Endothelial cell of umbilical vein (primary cell): Measurements from ENCODE around the gene PDCL2. TPM values are rescaled to one million over a fixed set of nuclear protein-coding genes. Genes with fewer than 3 reads are reported as not detected.

ENCODE experiments used
- BruUV-seq: library from RNA; stranded (reverse); fragments of 400-500 nt; replicated peaks from 2 replicates; lab custom pipeline; 2021; lab: Mats Ljungman, UMichigan
- CTCF ChIA-PET: fragments of 300-600, 350-600 bp; sonication (Branson Sonifier 250); formaldehyde crosslinking; loops from one replicate; lab custom pipeline; 2021; ENCODE audit warnings: antibody characterized with exemption, inconsistent platforms; lab: Charles Lee
- POLR2A ChIA-PET: fragments of 300-600, 350-600 bp; sonication (Branson Sonifier 250); formaldehyde crosslinking; loops from one replicate; lab custom pipeline; 2021; ENCODE audit warnings: antibody characterized with exemption, inconsistent platforms; lab: Charles Lee
- DNase-seq: peaks from one replicate; pipeline ENCODE4 v3.0.0-alpha.2; 2011; ENCODE audit warnings: low read depth, low spot score
- FAIRE-seq: peaks from 2 replicates; lab custom pipeline; 2011; peaks lifted over from hg19 to GRCh38; lab: Jason Lieb, UNC
- H2AFZ ChIP-seq: 2 replicates; pipeline ENCODE4 v1.6.0; 2012; ENCODE audit warnings: low read depth, low read length, control low read depth, inconsistent platforms
- H3K27ac ChIP-seq: 2 replicates; pipeline ENCODE4 v1.5.1; 2011; ENCODE audit warnings: low read depth, mild to moderate bottlenecking, control low read depth, low read length, moderate library complexity; ENCODE audit not compliant: insufficient read depth
- H3K27me3 ChIP-seq, 2 experiments: 2 replicates each; pipeline versions ENCODE4 v1.6.0 to v1.6.1; 2011; ENCODE audit warnings: low read length in 2 of 2, mixed read lengths in 1 of 2; ENCODE audit not compliant: control insufficient read depth in 2 of 2, insufficient read depth in 2 of 2
- H3K36me3 ChIP-seq, 2 experiments: 2 replicates in 1 of 2; 3 replicates in 1 of 2; pipeline ENCODE4 v1.5.1; 2011; ENCODE audit warnings: low read length in 2 of 2, mild to moderate bottlenecking in 1 of 2, moderate library complexity in 1 of 2; ENCODE audit not compliant: control insufficient read depth in 2 of 2, insufficient read depth in 2 of 2; ENCODE audit errors: extremely low read depth in 1 of 2
- H3K4me1 ChIP-seq: 3 replicates; pipeline ENCODE4 v1.5.1; 2011; ENCODE audit warnings: mild to moderate bottlenecking, low read length; ENCODE audit not compliant: control insufficient read depth, insufficient read depth; ENCODE audit errors: extremely low read depth
- H3K4me2 ChIP-seq: 2 replicates; pipeline ENCODE4 v1.6.1; 2011; ENCODE audit warnings: low read length, control low read depth, mixed read lengths; ENCODE audit not compliant: insufficient read depth
- H3K4me3 ChIP-seq, 3 experiments: fragments of 200-600 bp in 1 of 3; sonication (generic), shearing (Covaris generic) in 1 of 3; replicated peaks in 1 of 3; 2 replicates each; pipeline ENCODE4 v1.5.1; 2011 to 2016; ENCODE audit warnings: control low read depth in 3 of 3, low read length in 3 of 3, mild to moderate bottlenecking in 2 of 3, inconsistent platforms in 1 of 3, low read depth in 1 of 3, moderate library complexity in 1 of 3; ENCODE audit not compliant: insufficient read depth in 1 of 3
- H3K79me2 ChIP-seq: 2 replicates; pipeline ENCODE4 v1.6.0; 2012; ENCODE audit warnings: low read length, inconsistent platforms; ENCODE audit not compliant: control insufficient read depth, insufficient read depth
- H3K9ac ChIP-seq: replicated peaks from 2 replicates; pipeline ENCODE3; 2011; ENCODE audit warnings: low read length, control low read depth; ENCODE audit not compliant: insufficient read depth; ENCODE audit errors: extremely low read depth
- H3K9me1 ChIP-seq: replicated peaks from 3 replicates; pipeline ENCODE4 v1.6.0; 2011; ENCODE audit warnings: mild to moderate bottlenecking, low read length; ENCODE audit not compliant: control insufficient read depth, insufficient read depth; ENCODE audit errors: extremely low read depth
- H3K9me3 ChIP-seq: replicated peaks from 2 replicates; pipeline ENCODE4 v1.5.1; 2012; ENCODE audit warnings: low read length, inconsistent platforms; ENCODE audit not compliant: control insufficient read depth, insufficient read depth
- H4K20me1 ChIP-seq: replicated peaks from 2 replicates; pipeline ENCODE3; 2011; ENCODE audit warnings: mild to moderate bottlenecking, low read length; ENCODE audit not compliant: control insufficient read depth, insufficient read depth; ENCODE audit errors: extremely low read depth
- CTCF ChIP-seq, 2 donors: IDR thresholded peaks; 1 replicate in 1 of 2; 2 replicates in 1 of 2; pipeline ENCODE4 v1.5.1; 2011; ENCODE audit warnings: low read length in 2 of 2, mild to moderate bottlenecking in 2 of 2, moderate library complexity in 2 of 2, control low read depth in 1 of 2, inconsistent platforms in 1 of 2, low read depth in 1 of 2; ENCODE audit not compliant: insufficient read depth in 1 of 2; ENCODE audit errors: extremely low read depth in 1 of 2
- EZH2 ChIP-seq: IDR thresholded peaks from 2 replicates; pipeline ENCODE4 v1.6.1; 2012; ENCODE audit warnings: borderline replicate concordance, low read depth, mild to moderate bottlenecking, moderate library complexity, low read length, inconsistent platforms; ENCODE audit not compliant: severe bottlenecking
- FOS ChIP-seq: IDR thresholded peaks from 2 replicates; pipeline ENCODE4 v1.6.1; 2011; ENCODE audit warnings: mild to moderate bottlenecking, low read length, moderate library complexity, borderline replicate concordance; ENCODE audit not compliant: insufficient read depth
- GATA2 ChIP-seq: IDR thresholded peaks from 2 replicates; pipeline ENCODE4 v1.7.0; 2011; ENCODE audit warnings: low read depth, mild to moderate bottlenecking, moderate library complexity, mixed read lengths, low read length; ENCODE audit not compliant: insufficient read length, insufficient read depth
- JUN ChIP-seq: IDR thresholded peaks from 2 replicates; pipeline ENCODE4 v1.6.1; 2011; ENCODE audit warnings: borderline replicate concordance, low read depth; ENCODE audit not compliant: insufficient read length, insufficient read depth
- MAX ChIP-seq: IDR thresholded peaks from 2 replicates; pipeline ENCODE4 v1.6.1; 2011; ENCODE audit not compliant: insufficient read depth, insufficient read length
- MYC ChIP-seq: IDR thresholded peaks from one replicate; pipeline ENCODE4 v1.6.1; 2011; ENCODE audit warnings: mild to moderate bottlenecking, low read depth, low read length
- POLR2A ChIP-seq: IDR thresholded peaks from 2 replicates; pipeline ENCODE4 v1.6.1; 2012; ENCODE audit warnings: low read depth, mild to moderate bottlenecking, control low read depth, low read length
- POLR2AphosphoS5 ChIP-seq: IDR thresholded peaks from 2 replicates; pipeline ENCODE4 v1.6.1; 2012; ENCODE audit warnings: low read depth, mild to moderate bottlenecking, control low read depth, low read length, moderate library complexity; ENCODE audit not compliant: insufficient read depth
- dilution Hi-C: fragments of 300-500 bp; cut with MboI; formaldehyde crosslinking; loops from one replicate; pipeline ENCODE4 v1.15.0; 2019; ENCODE audit warnings: low sequenced_read_pairs; ENCODE audit not compliant: extremely low pct_ligation_motif_present
- intact Hi-C: fragments of 100-400 bp; cut with micrococcal nuclease; formaldehyde crosslinking; loops from one replicate; pipeline ENCODE4 v1.10.0; 2022
- polyA plus RNA-seq, 4 experiments: library from polyadenylated mRNA; depleted of rRNA in 3 of 4; stranded (reverse) in 3 of 4; unstranded in 1 of 4; fragments of >200 nt; gene quantifications; 2 replicates each; pipeline versions ENCODE4 v1.2.1 to v1.2.3, GENCODE V29; 2011 to 2012; ENCODE audit warnings: missing spikeins in 1 of 4
- total RNA-seq: library from RNA; stranded (reverse); gene quantifications from 2 replicates; pipeline ENCODE4 v1.2.3, GENCODE V29; 2021

The PDCL2 gene
- total and polyA plus RNA-seq, 2 donors (not counting 3 experiments of a cell fraction or from before 2014, with no cell fraction given): not detected

GRCh38 chr4:55600640-55601039, 8.6 kb upstream of the PDCL2 start:
- Histone ChIP-seq H3K27ac (no peak overlapping the region), H3K9me3 (no peaks in the 10 kb centered on the region), H3K36me3 (no peaks in the 10 kb centered on the region), H3K4me1 (no peaks in the 10 kb centered on the region), H3K4me3 (no peak overlapping the region), H3K9me1 (no peaks in the 10 kb centered on the region), H4K20me1 (no peaks in the 10 kb centered on the region), H3K9ac (no peak overlapping the region), H3K4me2 (no peak overlapping the region), H2AFZ (no peak overlapping the region), H3K27me3 (peaks cover 0 to 2% of the 10 kb centered on the region in 2 experiments), H3K79me2 (no peaks in the 10 kb centered on the region)
- ChIA-PET POLR2A (no interaction called here), CTCF (interaction anchor here (1.0 kb wide), 1 partner anchor 10 kb away, joined by 3 read pairs; no protein-coding TSS in a partner anchor)
- FAIRE-seq: no peak
- no peak for DNase-seq
- no TSS peak for BruUV-seq
- dilution Hi-C loops (no loop called here), intact Hi-C loops (no loop called here)
- TF ChIP-seq MAX (no peak), FOS (no peak), POLR2AphosphoS5 (no peak), MYC (no peak), POLR2A (no peak), GATA2 (no peak), EZH2 (no peak), CTCF (IDR thresholded peaks at IDR 0.05; ENCODE audit: extremely low read depth in 1 of 2, insufficient read depth in 1 of 2, low read depth in 1 of 2, low read length in 2 of 2) (no peak), JUN (no peak)
